ENCODE results near the gene HDAC10. TPM values are rescaled to one million over a fixed set of nuclear protein-coding genes. Genes with fewer than 3 reads are reported as not detected.
"Not testable (repeated sequence)": the region's sequence is repeated elsewhere in the genome, so short reads cannot be mapped to it uniquely, and the experiment has no call there.

HDAC10 gene
- polyA plus RNA-seq, 1 of the 3 experiments (the other 2 are of a cell fraction): 51.9 TPM

DNA sequence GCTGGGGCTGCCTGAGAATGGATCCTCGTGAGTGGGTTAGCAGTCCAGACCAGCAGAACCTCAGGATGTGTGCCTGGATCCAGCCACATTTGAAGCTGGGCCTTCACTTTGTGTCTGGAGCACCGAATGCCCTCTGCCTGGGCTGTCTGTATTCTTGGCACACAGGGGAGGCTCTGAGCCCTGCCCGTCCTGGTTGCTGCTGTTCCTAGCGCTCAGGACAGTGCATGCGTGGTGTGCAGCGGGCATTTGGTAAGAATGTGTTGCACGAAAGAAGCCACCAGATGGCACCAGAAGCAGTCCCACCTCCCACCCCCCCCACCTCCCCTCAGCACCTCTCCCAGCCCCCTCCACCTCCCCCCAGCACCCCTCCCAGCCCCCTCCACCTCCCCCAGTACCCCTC, 23.2 kb upstream of the HDAC10 start (continued):
- no peak for TF ChIP-seq GATA2 (CRISPR knock-in tag; IDR thresholded peaks at IDR 0.05)
- TF ChIP-seq EP300 (IDR thresholded peaks at IDR 0.05; ENCODE audit: borderline replicate concordance in 1 of 2, low read depth in 1 of 2, low read length in 1 of 2): no peak
- TF ChIP-seq GABPA (IDR thresholded peaks at IDR 0.05; ENCODE audit: low read depth): no peak
- TF ChIP-seq, protein P1, sequence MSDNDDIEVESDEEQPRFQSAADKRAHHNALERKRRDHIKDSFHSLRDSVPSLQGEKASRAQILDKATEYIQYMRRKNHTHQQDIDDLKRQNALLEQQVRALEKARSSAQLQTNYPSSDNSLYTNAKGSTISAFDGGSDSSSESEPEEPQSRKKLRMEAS (IDR thresholded peaks at IDR 0.05; ENCODE audit: low read depth): no peak
- TF ChIP-seq, protein P2, sequence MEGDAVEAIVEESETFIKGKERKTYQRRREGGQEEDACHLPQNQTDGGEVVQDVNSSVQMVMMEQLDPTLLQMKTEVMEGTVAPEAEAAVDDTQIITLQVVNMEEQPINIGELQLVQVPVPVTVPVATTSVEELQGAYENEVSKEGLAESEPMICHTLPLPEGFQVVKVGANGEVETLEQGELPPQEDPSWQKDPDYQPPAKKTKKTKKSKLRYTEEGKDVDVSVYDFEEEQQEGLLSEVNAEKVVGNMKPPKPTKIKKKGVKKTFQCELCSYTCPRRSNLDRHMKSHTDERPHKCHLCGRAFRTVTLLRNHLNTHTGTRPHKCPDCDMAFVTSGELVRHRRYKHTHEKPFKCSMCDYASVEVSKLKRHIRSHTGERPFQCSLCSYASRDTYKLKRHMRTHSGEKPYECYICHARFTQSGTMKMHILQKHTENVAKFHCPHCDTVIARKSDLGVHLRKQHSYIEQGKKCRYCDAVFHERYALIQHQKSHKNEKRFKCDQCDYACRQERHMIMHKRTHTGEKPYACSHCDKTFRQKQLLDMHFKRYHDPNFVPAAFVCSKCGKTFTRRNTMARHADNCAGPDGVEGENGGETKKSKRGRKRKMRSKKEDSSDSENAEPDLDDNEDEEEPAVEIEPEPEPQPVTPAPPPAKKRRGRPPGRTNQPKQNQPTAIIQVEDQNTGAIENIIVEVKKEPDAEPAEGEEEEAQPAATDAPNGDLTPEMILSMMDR (IDR thresholded peaks at IDR 0.05): peak; percentile 39
- TF ChIP-seq RAD21 (IDR thresholded peaks at IDR 0.05; ENCODE audit: low read length): peak; percentile 42

DNA sequence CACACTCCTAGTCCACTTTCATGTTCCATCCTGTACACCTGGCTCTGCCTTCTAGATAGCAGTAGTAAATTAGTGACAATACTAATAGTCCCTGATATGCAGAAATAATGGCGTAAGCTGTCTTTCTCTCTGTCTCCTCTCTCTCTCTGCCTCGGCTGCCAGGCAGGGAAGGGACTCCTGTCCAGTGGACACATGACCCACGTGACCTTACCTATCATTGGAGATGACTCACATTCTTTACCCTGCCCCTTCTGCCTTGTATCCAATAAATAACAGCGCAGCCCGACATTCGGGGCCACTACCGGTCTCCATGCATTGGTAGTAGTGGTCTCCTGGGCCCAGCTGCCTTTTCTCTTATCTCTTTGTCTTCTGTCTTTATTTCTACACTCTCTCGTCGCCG, 22.7 kb upstream of the HDAC10 start:
- POLR2A ChIA-PET; DNase-seq; H3K79me2 ChIP-seq (ENCODE audit: insufficient read depth); H3K9me3 ChIP-seq; H2AFZ ChIP-seq (ENCODE audit: low read depth); H3K9me2 ChIP-seq; H3K27me3 ChIP-seq (ENCODE audit: insufficient read depth); H3K4me3 ChIP-seq (ENCODE audit: low read depth in 2 of 2, low read length in 1 of 2); H3K4me2 ChIP-seq; H3K9ac ChIP-seq: not testable (repeated sequence)
- CTCF ChIA-PET: interaction anchor here (0.8 to 11.4 kb wide), 12 partner anchors 8 to 68 kb away, joined by 3 to 101 read pairs (median 9); partner anchors contain the start of genes DENND6B, HDAC10, MAPK12 and PPP6R2
- peaks cover 39% of the 10 kb centered on the region for H3F3A ChIP-seq (replicated peaks; ENCODE audit: insufficient read depth)
- H3K27ac ChIP-seq (ENCODE audit: low read depth in 2 of 2, low read length in 1 of 2): peak overlapping the region in 1 of 2 experiments; percentile 11; a peak in 1 of 4 replicates
- H4K20me1 ChIP-seq (ENCODE audit: insufficient read depth): peaks cover 27% of the 10 kb centered on the region; the same call in 1 of the 2 replicates
- H3K36me3 ChIP-seq (replicated peaks in 1 of 2; ENCODE audit: control insufficient read depth in 1 of 2, insufficient read depth in 2 of 2, low read length in 1 of 2): peaks cover 17 to 42% of the 10 kb centered on the region in 2 experiments
- 96% methylated on average over 10 of the region's 10 CpGs for WGBS (ENCODE audit: low lambda C conversion rate)
- H3K4me1 ChIP-seq (ENCODE audit: control insufficient read depth in 1 of 2, insufficient read depth in 2 of 2, low read depth in 1 of 2, low read length in 1 of 2): peaks cover 7 to 20% of the 10 kb centered on the region in 2 experiments; a peak in 2 of 4 replicates

- WGBS (ENCODE audit: low lambda C conversion rate): 96% methylated on average over 10 of the region's 11 CpGs
- Histone ChIP-seq H4K20me1 (ENCODE audit: insufficient read depth) (peaks cover 27% of the 10 kb centered on the region; the same call in 1 of the 2 replicates), H3F3A (replicated peaks; ENCODE audit: insufficient read depth) (peaks cover 39% of the 10 kb centered on the region), H3K36me3 (replicated peaks in 1 of 2; ENCODE audit: control insufficient read depth in 1 of 2, insufficient read depth in 2 of 2, low read length in 1 of 2) (peaks cover 16 to 37% of the 10 kb centered on the region in 2 experiments), H3K4me1 (ENCODE audit: control insufficient read depth in 1 of 2, insufficient read depth in 2 of 2, low read depth in 1 of 2, low read length in 1 of 2) (peaks cover 7 to 23% of the 10 kb centered on the region in 2 experiments; a peak in 2 of 4 replicates)
- H3K27me3 ChIP-seq (ENCODE audit: insufficient read depth); POLR2A ChIA-PET; H3K9ac ChIP-seq; H3K9me3 ChIP-seq; H3K4me3 ChIP-seq (ENCODE audit: low read depth in 2 of 2, low read length in 1 of 2); H3K4me2 ChIP-seq; H3K9me2 ChIP-seq; H3K27ac ChIP-seq (ENCODE audit: low read depth in 2 of 2, low read length in 1 of 2); DNase-seq; H3K79me2 ChIP-seq (ENCODE audit: insufficient read depth); H2AFZ ChIP-seq (ENCODE audit: low read depth): not testable (repeated sequence)
- CTCF ChIA-PET: interaction anchor here (0.8 to 11.4 kb wide), 12 partner anchors 8 to 347 kb away, joined by 3 to 101 read pairs (median 9); partner anchors contain the start of genes DENND6B, HDAC10, MAPK12 and PPP6R2
Observed at GRCh38 chr22:50273352-50273751, 22.3 kb upstream of the HDAC10 start.
